CD4-positive, CD25-positive, alpha-beta regulatory T cell (primary cell): ENCODE measurements around the gene AHSA1. TPM values are rescaled to one million over a fixed set of nuclear protein-coding genes. Genes with fewer than 3 reads are reported as not detected.

Experiments
- ATAC-seq, 2 donors: fragments of 150-1000 bp; cut with Tn5 transposase; one replicate each; pipeline ENCODE4 v1.10.0; 2021; ENCODE audit warnings: low read depth in 2 of 2, moderate number of reproducible peaks in 2 of 2, moderate library complexity in 1 of 2
- DNase-seq, 3 donors: peaks; one replicate each; pipeline versions ENCODE4 v3.0.0 to v3.0.0-alpha.2; 2012 to 2022; ENCODE audit warnings: mixed read lengths in 1 of 3
- H3K27ac ChIP-seq: one replicate; pipeline ENCODE4 v1.7.0; 2013; ENCODE audit warnings: mild to moderate bottlenecking, low read length; ENCODE audit not compliant: insufficient read depth, poor library complexity, severe bottlenecking
- H3K27me3 ChIP-seq: one replicate; pipeline ENCODE4 v1.7.0; 2013; ENCODE audit warnings: low read length; ENCODE audit not compliant: control insufficient read depth, insufficient read depth
- H3K36me3 ChIP-seq: one replicate; pipeline ENCODE4 v1.7.0; 2013; ENCODE audit warnings: mild to moderate bottlenecking, low read length, moderate library complexity; ENCODE audit not compliant: control insufficient read depth, insufficient read depth
- H3K4me1 ChIP-seq: 2 replicates; pipeline ENCODE4 v1.7.0; 2013; ENCODE audit warnings: mild to moderate bottlenecking, low read length; ENCODE audit not compliant: insufficient read depth, control insufficient read depth, poor library complexity, severe bottlenecking
- H3K4me3 ChIP-seq: one replicate; pipeline ENCODE4 v1.7.0; 2013; ENCODE audit warnings: low read depth, mild to moderate bottlenecking, low read length, moderate library complexity
- H3K9me3 ChIP-seq, 2 experiments: 1 replicate in 1 of 2; 2 replicates in 1 of 2; pipeline ENCODE4 v1.7.0; 2013; ENCODE audit warnings: low read length in 2 of 2, mild to moderate bottlenecking in 1 of 2, moderate library complexity in 1 of 2; ENCODE audit not compliant: control insufficient read depth in 2 of 2
- H3K27ac Mint-ChIP-seq, 3 donors: one replicate each; pipeline ENCODE4 v1.8.0; 2020 to 2022; ENCODE audit warnings: mild to moderate bottlenecking in 3 of 3, mixed read lengths in 3 of 3, moderate library complexity in 2 of 3
- H3K27me3 Mint-ChIP-seq: one replicate; pipeline ENCODE4 v1.8.0; 2022; ENCODE audit warnings: mild to moderate bottlenecking, mixed read lengths
- H3K36me3 Mint-ChIP-seq: one replicate; pipeline ENCODE4 v1.8.0; 2020; ENCODE audit warnings: mixed read lengths
- H3K4me1 Mint-ChIP-seq, 4 donors: one replicate each; pipeline ENCODE4 v1.8.0; 2020 to 2022; ENCODE audit warnings: mixed read lengths in 4 of 4, mild to moderate bottlenecking in 1 of 4
- H3K4me3 Mint-ChIP-seq, 4 donors: one replicate each; pipeline ENCODE4 v1.8.0; 2020 to 2022; ENCODE audit warnings: mild to moderate bottlenecking in 4 of 4, mixed read lengths in 4 of 4, moderate library complexity in 3 of 4
- H3K9me3 Mint-ChIP-seq, 7 donors: one replicate each; pipeline ENCODE4 v1.8.0; 2020 to 2022; ENCODE audit warnings: mixed read lengths in 7 of 7, mild to moderate bottlenecking in 3 of 7, moderate library complexity in 2 of 7
- polyA plus RNA-seq, 4 donors: library from polyadenylated mRNA; unstranded; fragments of 300-500 nt; fragmentation: Illumina TruSeq; gene quantifications; one replicate each; pipeline ENCODE4 v1.2.3, GENCODE V29; 2021
- total RNA-seq: library from RNA; stranded (reverse); gene quantifications from one replicate; pipeline ENCODE4 v1.2.3, GENCODE V29; 2022

AHSA1 gene
- total and polyA plus RNA-seq, 5 donors from 2014 or later, result 66.9 to 134 (median 118) TPM

GRCh38 chr14:77502109-77502782 lies 44.4 kb downstream of the AHSA1 start:
- no peak overlapping the region for H3K4me3 ChIP-seq
- Mint-ChIP-seq H3K4me1 (peaks cover 0 to 7% (median 3%) of the 10 kb centered on the region in 4 donors), H3K27ac (no peak overlapping the region), H3K4me3 (peak overlapping the region in 1 of 4 donors; percentile 16), H3K27me3 (peaks cover 32% of the 10 kb centered on the region), H3K36me3 (peaks cover 4% of the 10 kb centered on the region), H3K9me3 (peaks cover 0 to 5% (median 3%) of the 10 kb centered on the region in 7 donors)
- ATAC-seq, result no peak
- H3K27ac ChIP-seq, result no peak overlapping the region
- H3K9me3 ChIP-seq, result peaks cover 3 to 4% of the 10 kb centered on the region in 2 experiments
- no peak for DNase-seq
- H3K27me3 ChIP-seq, result peaks cover 3% of the 10 kb centered on the region
- H3K4me1 ChIP-seq, result peaks cover 13% of the 10 kb centered on the region
- H3K36me3 ChIP-seq, result no peaks in the 10 kb centered on the region

- no peak overlapping the region for H3K27ac Mint-ChIP-seq
- peaks cover 0 to 5% (median 3%) of the 10 kb centered on the region in 7 donors for H3K9me3 Mint-ChIP-seq
- H3K36me3 Mint-ChIP-seq, result peaks cover 8% of the 10 kb centered on the region
- DNase-seq (no peak), ATAC-seq (no peak)
- peaks cover 0 to 5% (median 2%) of the 10 kb centered on the region in 4 donors for H3K4me1 Mint-ChIP-seq
- no peak overlapping the region for H3K27ac ChIP-seq
- peaks cover 9% of the 10 kb centered on the region for H3K4me1 ChIP-seq
- H3K36me3 ChIP-seq, result peaks cover 2% of the 10 kb centered on the region
- peaks cover 3 to 4% of the 10 kb centered on the region in 2 experiments for H3K9me3 ChIP-seq
- H3K27me3 ChIP-seq, result no peaks in the 10 kb centered on the region
- H3K27me3 Mint-ChIP-seq, result peaks cover 23% of the 10 kb centered on the region
- H3K4me3 ChIP-seq, result no peak overlapping the region
- no peak overlapping the region for H3K4me3 Mint-ChIP-seq
Observed at GRCh38 chr14:77503138-77503537, 45.2 kb downstream of the AHSA1 start.

- Histone ChIP-seq H3K4me1 (no peaks in the 10 kb centered on the region), H3K27ac (no peak overlapping the region), H3K36me3 (peaks cover 13% of the 10 kb centered on the region), H3K27me3 (no peaks in the 10 kb centered on the region), H3K9me3 (peaks cover 3 to 4% of the 10 kb centered on the region in 2 experiments), H3K4me3 (no peak overlapping the region)
- ATAC-seq (no peak), DNase-seq (no peak)
- H3K4me3 Mint-ChIP-seq, result no peak overlapping the region
- no peak overlapping the region for H3K27ac Mint-ChIP-seq
- peaks cover 0 to 5% (median 3%) of the 10 kb centered on the region in 7 donors for H3K9me3 Mint-ChIP-seq
- H3K36me3 Mint-ChIP-seq, result peaks cover 23% of the 10 kb centered on the region
- H3K4me1 Mint-ChIP-seq, result peaks cover 0 to 5% (median 0%) of the 10 kb centered on the region in 4 donors
- peaks cover 13% of the 10 kb centered on the region for H3K27me3 Mint-ChIP-seq
Observed at GRCh38 chr14:77505031-77505430, 47.1 kb downstream of the AHSA1 start.

- Histone ChIP-seq H3K9me3 (peaks cover 3 to 4% of the 10 kb centered on the region in 2 experiments), H3K4me3 (no peak overlapping the region), H3K27me3 (no peaks in the 10 kb centered on the region), H3K36me3 (peaks cover 32% of the 10 kb centered on the region), H3K27ac (no peak overlapping the region), H3K4me1 (no peaks in the 10 kb centered on the region)
- peaks cover 0 to 5% (median 3%) of the 10 kb centered on the region in 7 donors for H3K9me3 Mint-ChIP-seq
- no peak overlapping the region for H3K27ac Mint-ChIP-seq
- no peak for ATAC-seq
- no peaks in the 10 kb centered on the region for H3K27me3 Mint-ChIP-seq
- H3K4me1 Mint-ChIP-seq, result no peaks in the 10 kb centered on the region
- peaks cover 49% of the 10 kb centered on the region for H3K36me3 Mint-ChIP-seq
- DNase-seq, result no peak
- H3K4me3 Mint-ChIP-seq, result no peak overlapping the region
Observed at GRCh38 chr14:77507762-77508161, 49.9 kb downstream of the AHSA1 start.

GRCh38 chr14:77508249-77508648 lies 50.4 kb downstream of the AHSA1 start:
- H3K4me1 ChIP-seq, result no peaks in the 10 kb centered on the region
- H3K27me3 Mint-ChIP-seq, result no peaks in the 10 kb centered on the region
- no peak for DNase-seq
- no peaks in the 10 kb centered on the region for H3K27me3 ChIP-seq
- peaks cover 32% of the 10 kb centered on the region for H3K36me3 ChIP-seq
- H3K27ac ChIP-seq, result no peak overlapping the region
- no peaks in the 10 kb centered on the region for H3K4me1 Mint-ChIP-seq
- peaks cover under 1 to 4% of the 10 kb centered on the region in 2 experiments for H3K9me3 ChIP-seq
- H3K4me3 ChIP-seq, result no peak overlapping the region
- no peak for ATAC-seq
- no peak overlapping the region for H3K4me3 Mint-ChIP-seq
- H3K9me3 Mint-ChIP-seq, result peaks cover 0 to 2% (median under 1%) of the 10 kb centered on the region in 7 donors
- H3K36me3 Mint-ChIP-seq, result peaks cover 49% of the 10 kb centered on the region
- H3K27ac Mint-ChIP-seq, result no peak overlapping the region

GRCh38 chr14:77508876-77509275 lies 51.0 kb downstream of the AHSA1 start:
- peaks cover 32% of the 10 kb centered on the region for H3K36me3 ChIP-seq
- ATAC-seq, result no peak
- H3K9me3 ChIP-seq, result peaks cover 0 to under 1% of the 10 kb centered on the region in 2 experiments
- no peaks in the 10 kb centered on the region for H3K4me1 ChIP-seq
- no peaks in the 10 kb centered on the region for H3K27me3 ChIP-seq
- no peak overlapping the region for H3K27ac ChIP-seq
- Mint-ChIP-seq H3K4me3 (no peak overlapping the region), H3K27ac (no peak overlapping the region), H3K9me3 (no peaks in the 10 kb centered on the region), H3K4me1 (no peaks in the 10 kb centered on the region), H3K27me3 (no peaks in the 10 kb centered on the region), H3K36me3 (peaks cover 49% of the 10 kb centered on the region)
- no peak overlapping the region for H3K4me3 ChIP-seq
- no peak for DNase-seq

GRCh38 chr14:77509366-77509765 lies 51.5 kb downstream of the AHSA1 start:
- H3K4me1 ChIP-seq, result no peaks in the 10 kb centered on the region
- H3K27me3 Mint-ChIP-seq, result no peaks in the 10 kb centered on the region
- H3K36me3 Mint-ChIP-seq, result peaks cover 49% of the 10 kb centered on the region
- no peaks in the 10 kb centered on the region for H3K4me1 Mint-ChIP-seq
- DNase-seq, result no peak
- H3K9me3 ChIP-seq, result no peaks in the 10 kb centered on the region
- H3K4me3 Mint-ChIP-seq, result no peak overlapping the region
- no peak overlapping the region for H3K27ac Mint-ChIP-seq
- H3K9me3 Mint-ChIP-seq, result no peaks in the 10 kb centered on the region
- H3K27ac ChIP-seq, result no peak overlapping the region
- no peaks in the 10 kb centered on the region for H3K27me3 ChIP-seq
- ATAC-seq, result no peak
- peaks cover 34% of the 10 kb centered on the region for H3K36me3 ChIP-seq
- H3K4me3 ChIP-seq, result no peak overlapping the region
